HCT116 (cell line): ENCODE results near the gene CFAP126. TPM values are rescaled to one million over a fixed set of nuclear protein-coding genes. Genes with fewer than 3 reads are reported as not detected.

Experiments
- ATAC-seq: fragments of 200-7000 bp; cut with Tn5 transposase; 2 replicates; pipeline ENCODE4 v1.9.1; 2020; ENCODE audit warnings: mild to moderate bottlenecking, moderate library complexity
- BruUV-seq: library from RNA; stranded (reverse); fragments of 400-500 nt; replicated peaks from 2 replicates; lab custom pipeline; 2021; lab: Mats Ljungman, UMichigan
- CTCF ChIA-PET: fragments of 300-600 bp; sonication (Branson Sonifier 250); formaldehyde crosslinking; loops from one replicate; lab custom pipeline; 2021; ENCODE audit warnings: antibody characterized with exemption; lab: Charles Lee
- POLR2A ChIA-PET: fragments of 300-600, 350-600 bp; sonication (Branson Sonifier 250); formaldehyde crosslinking; loops from one replicate; lab custom pipeline; 2021; ENCODE audit warnings: antibody characterized with exemption; lab: Charles Lee
- RAD21 ChIA-PET, 2 experiments: fragments of 300-600 bp; sonication (Branson Sonifier 250); formaldehyde crosslinking; loops; one replicate each; lab custom pipeline; 2023; ENCODE audit warnings: low total read pairs in 2 of 2; ENCODE audit not compliant: uncharacterized antibody in 2 of 2, unreplicated experiment in 2 of 2, low non-redundant PET in 1 of 2; lab: Charles Lee
- DNase-seq: peaks from one replicate; pipeline ENCODE4 v3.0.0-alpha.2; 2010; ENCODE audit warnings: low read depth, low spot score
- H2AFZ ChIP-seq: fragments of 200-600 bp; shearing (Covaris generic), sonication (generic); 2 replicates; pipeline ENCODE4 v1.6.1; 2017; ENCODE audit warnings: low read depth, mixed run types, mixed read lengths, antibody characterized with exemption, low read length; ENCODE audit not compliant: poor library complexity, severe bottlenecking
- H3K27ac ChIP-seq: 2 replicates; pipeline ENCODE4 v1.5.1; 2012; ENCODE audit warnings: low read depth, low read length
- H3K27me3 ChIP-seq: fragments of 200-600 bp; sonication (generic); 2 replicates; pipeline ENCODE4 v1.6.1; 2016; ENCODE audit warnings: mixed run types, low read length, mixed read lengths; ENCODE audit not compliant: insufficient read depth
- H3K36me3 ChIP-seq, 2 experiments: fragments of 200-500 bp in 1 of 2; fragments of 200-600 bp in 1 of 2; sonication (Bioruptor generic) in 1 of 2; sonication (generic) in 1 of 2; 2 replicates each; pipeline versions ENCODE4 v1.5.1 to v1.6.1; 2014 to 2016; ENCODE audit warnings: low read length in 2 of 2, inconsistent platforms in 1 of 2, mixed read lengths in 1 of 2, mixed run types in 1 of 2; ENCODE audit not compliant: insufficient read depth in 2 of 2, control insufficient read depth in 1 of 2
- H3K4me1 ChIP-seq, 2 experiments: fragments of 200-600 bp in 1 of 2; sonication (generic) in 1 of 2; 2 replicates each; pipeline versions ENCODE4 v1.5.1 to v1.6.1; 2012 to 2017; ENCODE audit warnings: low read length in 2 of 2, inconsistent platforms in 1 of 2, mild to moderate bottlenecking in 1 of 2, mixed read lengths in 1 of 2, mixed run types in 1 of 2, moderate library complexity in 1 of 2; ENCODE audit not compliant: insufficient read depth in 2 of 2, control insufficient read depth in 1 of 2
- H3K4me2 ChIP-seq: fragments of 200-600 bp; sonication (generic); 2 replicates; pipeline ENCODE4 v1.6.1; 2017; ENCODE audit warnings: mixed run types, low read length, mixed read lengths
- H3K4me3 ChIP-seq, 2 experiments: fragments of 200-600 bp in 1 of 2; sonication (generic) in 1 of 2; replicated peaks in 1 of 2; 2 replicates each; pipeline ENCODE4 v1.5.1; 2011 to 2016; ENCODE audit warnings: low read length in 2 of 2, control low read depth in 1 of 2, low read depth in 1 of 2, mild to moderate bottlenecking in 1 of 2, mixed read lengths in 1 of 2, mixed run types in 1 of 2
- H3K79me2 ChIP-seq: fragments of 200-600 bp; sonication (generic); 2 replicates; pipeline ENCODE4 v1.6.1; 2017; ENCODE audit warnings: mild to moderate bottlenecking, mixed run types, low read length, moderate library complexity, mixed read lengths; ENCODE audit not compliant: insufficient read depth
- H3K9ac ChIP-seq: fragments of 200-600 bp; sonication (generic); 2 replicates; pipeline ENCODE4 v1.6.1; 2016; ENCODE audit warnings: low read length, mixed read lengths
- H3K9me2 ChIP-seq: fragments of 200-600 bp; sonication (generic), shearing (Covaris generic); 2 replicates; pipeline ENCODE4 v1.6.1; 2017; ENCODE audit warnings: mixed run types, mild to moderate bottlenecking, moderate library complexity; ENCODE audit not compliant: insufficient read depth
- H3K9me3 ChIP-seq, 2 experiments: fragments of 200-500 bp in 1 of 2; fragments of 200-600 bp in 1 of 2; sonication (Bioruptor generic) in 1 of 2; sonication (generic) in 1 of 2; 2 replicates each; pipeline ENCODE4 v1.6.1; 2014 to 2017; ENCODE audit warnings: low read length in 2 of 2, mixed read lengths in 2 of 2, inconsistent platforms in 1 of 2, low read depth in 1 of 2, mild to moderate bottlenecking in 1 of 2, mixed run types in 1 of 2, moderate library complexity in 1 of 2; ENCODE audit not compliant: control insufficient read depth in 1 of 2, insufficient read depth in 1 of 2
- H4K20me1 ChIP-seq: fragments of 200-600 bp; sonication (generic), shearing (Covaris generic); 2 replicates; pipeline ENCODE4 v1.6.1; 2017; ENCODE audit warnings: mixed run types, mild to moderate bottlenecking, moderate library complexity; ENCODE audit not compliant: insufficient read depth
- CBX3 ChIP-seq: IDR thresholded peaks from 2 replicates; pipeline ENCODE4 v1.6.1; 2012; ENCODE audit warnings: low read depth
- EGR1 ChIP-seq: IDR thresholded peaks from 2 replicates; pipeline ENCODE4 v1.6.1; 2012; ENCODE audit warnings: low read depth
- ELF1 ChIP-seq: IDR thresholded peaks from 2 replicates; pipeline ENCODE4 v1.6.1; 2012; ENCODE audit warnings: low read depth, borderline replicate concordance
- EZH2 ChIP-seq: fragments of 200-600 bp; sonication (generic); IDR thresholded peaks from 2 replicates; pipeline ENCODE4 v1.6.1; 2017; ENCODE audit warnings: antibody characterized with exemption, mixed run types
- FOSL1 ChIP-seq: IDR thresholded peaks from 2 replicates; pipeline ENCODE4 v1.6.1; 2012; ENCODE audit warnings: low read depth
- JUND ChIP-seq: IDR thresholded peaks from 2 replicates; pipeline ENCODE4 v1.6.1; 2012
- POLR2A ChIP-seq: IDR thresholded peaks from 2 replicates; pipeline ENCODE4 v1.7.0; 2011; ENCODE audit warnings: borderline replicate concordance; ENCODE audit not compliant: insufficient read depth, insufficient read length; ENCODE audit errors: extremely low read depth
- POLR2AphosphoS5 ChIP-seq: IDR thresholded peaks from 2 replicates; pipeline ENCODE4 v1.6.1; 2011; ENCODE audit warnings: mild to moderate bottlenecking, low read depth, low read length, moderate library complexity
- RAD21 ChIP-seq: IDR thresholded peaks from 2 replicates; pipeline ENCODE4 v1.6.1; 2012; ENCODE audit warnings: low read depth, mild to moderate bottlenecking
- SP1 ChIP-seq: IDR thresholded peaks from 2 replicates; pipeline ENCODE4 v1.6.1; 2012; ENCODE audit warnings: low read depth
- SRF ChIP-seq: IDR thresholded peaks from 2 replicates; pipeline ENCODE4 v1.6.1; 2012; ENCODE audit warnings: low read depth
- TCF7L2 ChIP-seq: IDR thresholded peaks from 2 replicates; pipeline ENCODE4 v1.7.0; 2011; ENCODE audit warnings: borderline replicate concordance, inconsistent platforms; ENCODE audit not compliant: insufficient read depth, insufficient read length; ENCODE audit errors: extremely low read depth
- YY1 ChIP-seq: IDR thresholded peaks from 2 replicates; pipeline ENCODE4 v1.6.1; 2011; ENCODE audit warnings: low read length, low read depth, moderate library complexity, mild to moderate bottlenecking; ENCODE audit not compliant: insufficient replicate concordance; ENCODE audit errors: extremely low read depth
- ZFX ChIP-seq: fragments of 450-650 bp; IDR thresholded peaks from 2 replicates; pipeline ENCODE4 v1.6.1; 2017
- ZNF274 ChIP-seq: fragments of 200-500 bp; sonication (Bioruptor generic); IDR thresholded peaks from 2 replicates; pipeline ENCODE4 v1.6.1; 2014; ENCODE audit warnings: mild to moderate bottlenecking, low read depth, low read length, inconsistent platforms
- intact Hi-C: fragments of 100-400 bp; cut with micrococcal nuclease; formaldehyde crosslinking; loops from 2 replicates; pipeline ENCODE4 v1.10.0; 2022
- total RNA-seq: library from RNA; stranded (reverse); gene quantifications from one replicate; pipeline ENCODE4 v1.2.1, GENCODE V29; 2021; ENCODE audit not compliant: unreplicated experiment
- TF ChIP-seq, protein P1 (sequence below): IDR thresholded peaks from 2 replicates; pipeline ENCODE4 v1.6.1; 2012
- TF ChIP-seq, protein P2 (sequence below), 3 experiments: fragments of 200-600 bp in 1 of 3; sonication (generic) in 1 of 3; IDR thresholded peaks in 2 of 3; conservative IDR thresholded peaks in 1 of 3; 2 replicates each; pipeline ENCODE4 v1.5.1; 2012 to 2017; ENCODE audit warnings: low read depth in 2 of 3, low read length in 2 of 3, antibody characterized with exemption in 1 of 3, borderline replicate concordance in 1 of 3, control low read depth in 1 of 3, mild to moderate bottlenecking in 1 of 3, mixed read lengths in 1 of 3, mixed run types in 1 of 3, moderate library complexity in 1 of 3; ENCODE audit not compliant: insufficient read depth in 1 of 3

Gene CFAP126
- total RNA-seq, 1 experiment from 2014 or later = not detected

DNA sequence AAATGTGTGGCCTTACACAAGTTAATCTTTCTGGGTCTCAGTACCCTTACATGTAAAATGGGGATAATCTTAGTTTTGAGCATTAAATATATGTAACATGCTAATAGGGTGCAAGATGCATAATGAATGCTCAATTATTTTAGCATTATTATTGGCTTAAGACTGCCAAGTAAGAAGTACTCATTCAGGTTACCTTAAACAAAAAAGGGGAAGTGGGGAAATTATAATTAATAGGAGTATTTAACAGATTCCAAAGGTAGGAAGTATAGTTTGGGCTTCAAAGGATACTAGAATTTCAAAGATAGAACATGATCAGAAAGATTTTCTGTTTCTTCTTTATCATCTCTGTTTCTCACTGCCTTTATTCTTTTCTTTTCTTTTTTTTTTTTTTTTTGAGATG lies 5.8 kb upstream of the CFAP126 start:
- no peak for TF ChIP-seq POLR2AphosphoS5
- TF ChIP-seq RAD21 = no peak
- no peak for TF ChIP-seq ZNF274
- TF ChIP-seq, protein P1, sequence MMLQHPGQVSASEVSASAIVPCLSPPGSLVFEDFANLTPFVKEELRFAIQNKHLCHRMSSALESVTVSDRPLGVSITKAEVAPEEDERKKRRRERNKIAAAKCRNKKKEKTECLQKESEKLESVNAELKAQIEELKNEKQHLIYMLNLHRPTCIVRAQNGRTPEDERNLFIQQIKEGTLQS = no peak
- TF ChIP-seq JUND = no peak
- TF ChIP-seq FOSL1 = no peak
- TF ChIP-seq EZH2 = no peak
- BruUV-seq = no TSS peak
- RAD21 ChIA-PET = no interaction called here
- Histone ChIP-seq H3K27ac (no peak overlapping the region), H3K4me2 (no peak overlapping the region), H3K9me3 (no peaks in the 10 kb centered on the region), H3K9ac (no peak overlapping the region), H3K4me1 (peaks cover 5 to 11% of the 10 kb centered on the region in 2 experiments), H3K79me2 (no peaks in the 10 kb centered on the region), H2AFZ (no peak overlapping the region), H3K36me3 (no peaks in the 10 kb centered on the region), H3K27me3 (no peaks in the 10 kb centered on the region), H3K9me2 (no peaks in the 10 kb centered on the region), H4K20me1 (no peaks in the 10 kb centered on the region), H3K4me3 (no peak overlapping the region)
- DNase-seq = no peak
- POLR2A ChIA-PET = no interaction called here
- no peak for ATAC-seq
- intact Hi-C loops = no loop called here
- CTCF ChIA-PET = no interaction called here

DNA sequence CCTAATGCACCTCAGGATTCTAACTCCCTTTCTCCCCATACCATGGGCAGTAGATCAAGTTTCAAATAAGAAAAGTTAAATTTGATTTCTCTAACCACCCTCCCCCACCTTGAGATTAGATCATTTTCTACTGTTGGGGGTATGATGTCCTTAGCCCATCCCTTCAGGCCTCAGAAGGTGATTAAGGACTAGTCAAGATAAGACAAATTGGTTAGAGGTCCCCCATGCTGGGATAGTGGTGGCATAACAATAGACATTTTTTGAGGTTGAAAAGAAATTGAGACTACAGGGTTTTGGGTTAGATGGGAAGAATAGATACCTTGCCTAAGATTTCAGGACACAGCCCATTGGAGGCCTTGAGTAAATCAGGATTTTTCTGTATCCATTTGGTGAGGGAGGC lies 2.5 kb downstream of the CFAP126 start:
- intact Hi-C loops = no loop called here
- Histone ChIP-seq H3K4me1 (peaks cover 2 to 4% of the 10 kb centered on the region in 2 experiments; a peak in 3 of 4 replicates), H4K20me1 (no peaks in the 10 kb centered on the region), H2AFZ (no peak overlapping the region), H3K9me2 (no peaks in the 10 kb centered on the region), H3K4me2 (no peak overlapping the region), H3K9ac (no peak overlapping the region), H3K79me2 (no peaks in the 10 kb centered on the region), H3K27ac (no peak overlapping the region), H3K27me3 (no peaks in the 10 kb centered on the region), H3K4me3 (no peak overlapping the region), H3K36me3 (peaks cover 8 to 13% of the 10 kb centered on the region in 2 experiments; a peak in 3 of 4 replicates)
- no TSS peak for BruUV-seq
- CTCF ChIA-PET = no interaction called here
- ATAC-seq (no peak), DNase-seq (no peak)
- RAD21 ChIA-PET = no interaction called here
- TF ChIP-seq, protein P2, sequence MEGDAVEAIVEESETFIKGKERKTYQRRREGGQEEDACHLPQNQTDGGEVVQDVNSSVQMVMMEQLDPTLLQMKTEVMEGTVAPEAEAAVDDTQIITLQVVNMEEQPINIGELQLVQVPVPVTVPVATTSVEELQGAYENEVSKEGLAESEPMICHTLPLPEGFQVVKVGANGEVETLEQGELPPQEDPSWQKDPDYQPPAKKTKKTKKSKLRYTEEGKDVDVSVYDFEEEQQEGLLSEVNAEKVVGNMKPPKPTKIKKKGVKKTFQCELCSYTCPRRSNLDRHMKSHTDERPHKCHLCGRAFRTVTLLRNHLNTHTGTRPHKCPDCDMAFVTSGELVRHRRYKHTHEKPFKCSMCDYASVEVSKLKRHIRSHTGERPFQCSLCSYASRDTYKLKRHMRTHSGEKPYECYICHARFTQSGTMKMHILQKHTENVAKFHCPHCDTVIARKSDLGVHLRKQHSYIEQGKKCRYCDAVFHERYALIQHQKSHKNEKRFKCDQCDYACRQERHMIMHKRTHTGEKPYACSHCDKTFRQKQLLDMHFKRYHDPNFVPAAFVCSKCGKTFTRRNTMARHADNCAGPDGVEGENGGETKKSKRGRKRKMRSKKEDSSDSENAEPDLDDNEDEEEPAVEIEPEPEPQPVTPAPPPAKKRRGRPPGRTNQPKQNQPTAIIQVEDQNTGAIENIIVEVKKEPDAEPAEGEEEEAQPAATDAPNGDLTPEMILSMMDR (IDR thresholded peaks at IDR 0.05 in 2 of 3, conservative IDR thresholded peaks at IDR 0.05 in 1 of 3; ENCODE audit: borderline replicate concordance in 1 of 3, insufficient read depth in 1 of 3, low read depth in 2 of 3, low read length in 2 of 3) = no peak
- TF ChIP-seq SP1 (no peak), SRF (no peak), ELF1 (no peak), POLR2A (no peak), YY1 (no peak), POLR2AphosphoS5 (no peak), TCF7L2 (no peak), ZFX (no peak), EGR1 (no peak), CBX3 (no peak)
- TF ChIP-seq, all 23 proteins: peak for 0
- no peaks in the 10 kb centered on the region for H3K9me3 ChIP-seq
- POLR2A ChIA-PET = no interaction called here
